Measurements from ENCODE around the gene GUCD1. TPM values are rescaled to one million over a fixed set of nuclear protein-coding genes. Genes with fewer than 3 reads are reported as not detected.

The GUCD1 gene
- total RNA-seq, 1 donor from 2014 or later, result 71.6 TPM

- DNase-seq (ENCODE audit: low read depth) (no peak), FAIRE-seq (no peak)
- Histone ChIP-seq H3K27me3 (ENCODE audit: control insufficient read depth, insufficient read depth, low read length) (no peaks in the 10 kb centered on the region), H3K4me3 (ENCODE audit: low read depth, low read length) (no peak overlapping the region), H3K36me3 (ENCODE audit: control insufficient read depth, insufficient read depth, low read length) (no peaks in the 10 kb centered on the region)
- TF ChIP-seq CTCF (IDR thresholded peaks at IDR 0.05; ENCODE audit: insufficient read depth, low read length, severe bottlenecking), result no peak
Observed at GRCh38 chr22:24529898-24530297, 25.0 kb downstream of the GUCD1 start.

- Histone ChIP-seq H3K36me3 (ENCODE audit: control insufficient read depth, insufficient read depth, low read length) (no peaks in the 10 kb centered on the region), H3K4me3 (ENCODE audit: low read depth, low read length) (no peak overlapping the region), H3K27me3 (ENCODE audit: control insufficient read depth, insufficient read depth, low read length) (no peaks in the 10 kb centered on the region)
- TF ChIP-seq CTCF (IDR thresholded peaks at IDR 0.05; ENCODE audit: insufficient read depth, low read length, severe bottlenecking), result no peak
- no peak for DNase-seq (ENCODE audit: low read depth)
- no peak for FAIRE-seq
Observed at GRCh38 chr22:24526191-24526590, 28.7 kb downstream of the GUCD1 start.

- TF ChIP-seq CTCF (IDR thresholded peaks at IDR 0.05; ENCODE audit: insufficient read depth, low read length, severe bottlenecking), result peak; percentile 90
- Histone ChIP-seq H3K4me3 (ENCODE audit: low read depth, low read length) (no peak overlapping the region), H3K36me3 (ENCODE audit: control insufficient read depth, insufficient read depth, low read length) (no peaks in the 10 kb centered on the region), H3K27me3 (ENCODE audit: control insufficient read depth, insufficient read depth, low read length) (no peaks in the 10 kb centered on the region)
- peak; percentile 61 for DNase-seq (ENCODE audit: low read depth)
- peak; percentile 58 for FAIRE-seq
Observed at GRCh38 chr22:24525416-24526037, 29.4 kb downstream of the GUCD1 start.

- no peaks in the 10 kb centered on the region for H3K27me3 ChIP-seq (ENCODE audit: control insufficient read depth, insufficient read depth, low read length)
- FAIRE-seq (no peak), DNase-seq (ENCODE audit: low read depth) (peak; percentile 26)
- no peak for TF ChIP-seq CTCF (IDR thresholded peaks at IDR 0.05; ENCODE audit: insufficient read depth, low read length, severe bottlenecking)
- no peak overlapping the region for H3K4me3 ChIP-seq (ENCODE audit: low read depth, low read length)
- no peaks in the 10 kb centered on the region for H3K36me3 ChIP-seq (ENCODE audit: control insufficient read depth, insufficient read depth, low read length)
Observed at GRCh38 chr22:24523873-24524272, 31.1 kb downstream of the GUCD1 start.

GRCh38 chr22:24521791-24522245 is 33.1 kb downstream of the GUCD1 start:
- DNase-seq (ENCODE audit: low read depth) (peak; percentile 87), FAIRE-seq (peak; percentile 40)
- TF ChIP-seq CTCF (IDR thresholded peaks at IDR 0.05; ENCODE audit: insufficient read depth, low read length, severe bottlenecking), result peak; percentile 76
- Histone ChIP-seq H3K36me3 (ENCODE audit: control insufficient read depth, insufficient read depth, low read length) (no peaks in the 10 kb centered on the region), H3K4me3 (ENCODE audit: low read depth, low read length) (no peak overlapping the region), H3K27me3 (ENCODE audit: control insufficient read depth, insufficient read depth, low read length) (peaks cover 2% of the 10 kb centered on the region)

- no peak for FAIRE-seq
- no peak overlapping the region for H3K4me3 ChIP-seq (ENCODE audit: low read depth, low read length)
- H3K27me3 ChIP-seq (ENCODE audit: control insufficient read depth, insufficient read depth, low read length), result peaks cover 7% of the 10 kb centered on the region
- no peaks in the 10 kb centered on the region for H3K36me3 ChIP-seq (ENCODE audit: control insufficient read depth, insufficient read depth, low read length)
- no peak for DNase-seq (ENCODE audit: low read depth)
- no peak for TF ChIP-seq CTCF (IDR thresholded peaks at IDR 0.05; ENCODE audit: insufficient read depth, low read length, severe bottlenecking)
Observed at GRCh38 chr22:24519496-24519895, 35.4 kb downstream of the GUCD1 start.

Measured in bronchial epithelial cell (primary cell).